HG02642 (cell line): ENCODE data around the gene CEP57L1.

ENCODE experiments used
- ATAC-seq: cut with Tn5 transposase; IDR thresholded peaks from one replicate; pipeline ENCODE4 v1.9.1; 2021; ENCODE audit warnings: mild to moderate bottlenecking; ENCODE audit not compliant: unreplicated experiment, poor library complexity

CEP57L1 gene

DNA sequence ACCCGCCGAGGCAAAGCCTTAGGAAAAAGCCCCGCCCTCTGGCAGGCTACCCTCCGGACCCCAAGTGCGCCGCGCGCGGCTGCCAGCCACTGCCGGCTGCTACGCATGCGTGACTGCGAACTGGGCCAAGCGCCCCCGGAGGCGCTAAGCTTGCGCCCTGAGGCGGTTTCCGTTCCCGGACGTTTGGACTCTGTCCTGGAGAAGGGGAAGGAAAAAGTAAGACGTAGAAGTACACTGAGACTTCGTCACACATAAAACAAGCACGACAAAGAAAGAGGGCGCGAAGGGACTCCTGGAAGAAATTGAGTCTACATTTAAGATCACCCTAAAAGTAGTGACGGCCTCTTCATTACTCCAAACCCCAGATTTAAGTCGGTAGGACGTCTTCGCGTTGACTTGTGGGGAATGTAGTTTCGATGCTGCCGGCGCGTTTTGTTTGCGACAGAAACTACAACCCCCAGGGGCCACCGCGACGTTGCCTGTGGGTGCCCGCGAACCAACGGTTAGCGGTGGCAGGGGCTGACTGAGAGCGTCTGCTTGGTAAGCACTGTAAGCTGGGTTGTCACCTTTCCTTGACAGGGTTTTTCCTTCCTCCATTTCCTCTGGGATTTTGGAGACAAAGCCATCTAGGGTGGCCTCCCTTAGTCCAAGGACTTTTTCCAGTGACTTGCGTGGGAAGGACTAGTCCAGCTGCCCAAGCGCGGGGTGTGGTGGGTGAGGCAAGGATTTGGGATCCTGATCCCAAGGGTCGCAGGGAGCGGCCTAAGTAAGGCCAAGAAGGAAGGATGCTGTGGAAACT lies at the start of gene CEP57L1:
TSS of gene CEP57L1 (plus strand) at position 472 of the 799 bp plus-strand sequence. CDS start 49,715 bp downstream, outside the sequence.
- ATAC-seq, result peak; percentile 75

DNA sequence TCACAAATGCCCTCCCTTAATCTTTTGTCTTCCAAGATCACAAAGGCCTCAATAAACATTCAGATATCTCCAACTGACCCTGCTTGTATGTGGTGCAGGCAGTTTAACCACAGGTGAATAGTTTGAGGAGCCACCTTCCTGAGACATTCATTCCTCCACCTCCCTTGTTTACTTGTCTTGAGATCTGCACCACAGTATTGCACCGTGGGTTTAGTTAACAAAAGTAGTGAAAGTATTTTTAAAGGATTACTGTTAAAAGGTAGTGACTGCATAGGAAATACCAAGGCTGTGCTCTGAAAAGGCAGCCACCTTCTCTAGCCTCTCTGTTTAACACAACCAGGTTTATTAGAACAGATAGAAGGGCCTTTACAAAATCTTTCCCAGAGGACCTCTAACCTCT lies 47.1 kb upstream of the CEP57L1 start:
- no peak for ATAC-seq

DNA sequence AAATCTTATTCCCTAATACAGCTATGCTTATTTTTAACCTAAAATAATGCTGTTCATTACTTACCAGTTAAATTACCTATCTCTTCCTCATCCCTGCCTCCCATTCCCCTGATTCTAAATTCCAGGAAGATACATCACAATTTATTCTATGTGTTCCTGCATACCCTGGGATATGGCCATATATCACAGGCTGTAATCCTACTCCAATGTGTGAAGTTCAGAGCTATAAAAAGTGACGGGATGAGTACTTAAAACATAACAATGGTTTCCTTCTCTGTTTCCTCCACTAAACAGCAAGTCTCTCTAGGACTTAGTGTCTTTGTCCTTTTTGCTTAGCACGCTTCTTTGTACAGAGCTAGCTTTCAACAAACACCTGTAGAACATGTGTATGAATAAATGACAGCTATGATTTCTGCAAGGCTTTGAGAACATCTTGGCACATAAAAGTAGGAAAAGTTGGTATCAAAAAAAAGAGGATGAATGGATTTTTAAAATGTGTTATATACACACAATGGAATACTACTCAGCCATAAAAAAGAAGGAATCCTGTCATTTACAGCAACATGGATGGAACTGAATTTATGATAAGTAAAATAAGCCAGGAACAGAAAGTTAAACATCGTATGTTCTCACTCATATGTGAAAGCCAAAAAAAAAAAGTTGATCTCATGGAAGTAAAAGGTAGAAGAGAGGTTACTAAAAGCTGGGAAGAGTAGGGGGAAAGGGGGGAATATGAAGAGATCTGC lies 46.5 kb upstream of the CEP57L1 start:
- ATAC-seq, result no peak

DNA sequence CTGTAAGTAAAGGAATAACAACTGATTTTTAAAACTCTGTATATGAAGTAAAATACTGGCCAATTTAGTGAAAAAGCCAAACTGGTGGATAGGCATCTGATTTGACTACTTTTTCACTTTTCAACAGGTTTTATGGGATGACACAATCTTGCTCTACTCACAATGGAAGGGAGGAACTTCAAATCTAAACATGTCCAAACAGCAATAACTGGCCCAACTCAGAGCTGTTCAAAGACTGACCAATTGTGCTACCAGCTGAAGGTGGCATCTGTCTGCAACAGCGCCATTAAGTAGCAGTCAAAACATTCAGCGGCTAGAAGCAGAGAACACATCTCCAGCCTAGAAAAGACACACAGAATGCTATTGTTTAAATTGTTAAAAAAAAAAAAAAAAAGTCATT lies 45.3 kb upstream of the CEP57L1 start:
- ATAC-seq, result no peak

DNA sequence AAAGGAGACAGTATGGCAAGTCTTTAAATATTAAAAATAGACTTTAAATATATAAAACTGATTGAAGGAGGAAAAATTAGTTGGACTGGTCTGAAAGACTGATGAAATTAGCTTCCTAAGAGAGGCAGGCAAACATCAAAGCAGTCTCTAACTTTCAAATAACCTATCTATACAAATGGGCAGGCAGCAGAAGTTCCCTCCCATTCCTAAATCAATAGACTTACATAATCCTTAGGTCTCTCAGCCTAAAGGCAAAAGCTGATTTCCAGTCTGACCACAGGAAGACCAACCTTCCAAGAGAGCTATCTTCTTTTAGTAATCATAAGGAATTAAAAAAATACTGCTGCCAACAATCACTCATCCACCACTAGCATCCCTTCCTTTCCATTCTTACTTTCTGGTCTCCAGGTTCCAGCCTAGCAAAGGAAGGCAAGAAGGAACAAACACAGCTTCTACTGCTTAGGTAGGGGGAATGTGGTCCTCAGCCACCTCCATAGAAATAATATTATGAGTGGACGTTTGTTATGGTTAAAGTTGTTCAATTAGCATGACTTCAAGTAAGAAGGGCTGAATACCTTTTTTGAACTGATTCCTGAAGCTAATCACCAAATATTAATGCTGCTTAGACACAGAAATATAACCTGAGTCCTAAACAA lies 44.7 kb upstream of the CEP57L1 start:
- ATAC-seq, result no peak

DNA sequence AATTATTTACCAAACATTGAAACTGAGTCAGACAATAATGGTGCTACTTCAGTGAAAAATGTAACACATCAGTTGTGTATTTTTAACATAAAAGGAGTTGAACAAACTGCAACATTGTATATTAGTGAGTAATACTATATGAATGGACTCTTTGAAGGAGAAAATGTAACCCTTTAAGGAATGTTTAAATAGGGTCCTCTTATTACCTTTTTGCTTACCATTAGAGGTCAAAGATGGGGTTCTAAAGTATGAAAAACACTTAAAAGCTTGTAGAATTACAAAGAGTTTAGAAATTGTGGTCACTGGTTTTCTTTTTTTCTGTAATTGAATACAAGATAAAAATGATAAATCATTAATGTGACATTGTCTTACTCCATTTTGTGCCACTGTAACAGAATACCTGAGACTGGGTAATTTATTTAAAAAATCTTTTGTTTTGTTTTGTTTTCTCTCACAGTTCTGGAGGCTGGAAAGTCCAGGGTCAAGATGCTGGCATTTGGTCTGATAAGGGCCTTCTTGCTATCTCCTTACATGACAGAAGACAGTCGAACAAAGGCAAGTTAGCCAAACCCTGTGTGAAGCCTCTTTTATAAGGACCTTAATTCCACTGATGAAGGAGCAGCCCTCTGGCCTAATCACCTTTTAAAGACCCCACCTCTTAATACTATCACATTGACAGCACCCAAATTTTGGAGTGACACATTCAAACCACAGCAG lies 43.8 kb upstream of the CEP57L1 start:
- no peak for ATAC-seq

DNA sequence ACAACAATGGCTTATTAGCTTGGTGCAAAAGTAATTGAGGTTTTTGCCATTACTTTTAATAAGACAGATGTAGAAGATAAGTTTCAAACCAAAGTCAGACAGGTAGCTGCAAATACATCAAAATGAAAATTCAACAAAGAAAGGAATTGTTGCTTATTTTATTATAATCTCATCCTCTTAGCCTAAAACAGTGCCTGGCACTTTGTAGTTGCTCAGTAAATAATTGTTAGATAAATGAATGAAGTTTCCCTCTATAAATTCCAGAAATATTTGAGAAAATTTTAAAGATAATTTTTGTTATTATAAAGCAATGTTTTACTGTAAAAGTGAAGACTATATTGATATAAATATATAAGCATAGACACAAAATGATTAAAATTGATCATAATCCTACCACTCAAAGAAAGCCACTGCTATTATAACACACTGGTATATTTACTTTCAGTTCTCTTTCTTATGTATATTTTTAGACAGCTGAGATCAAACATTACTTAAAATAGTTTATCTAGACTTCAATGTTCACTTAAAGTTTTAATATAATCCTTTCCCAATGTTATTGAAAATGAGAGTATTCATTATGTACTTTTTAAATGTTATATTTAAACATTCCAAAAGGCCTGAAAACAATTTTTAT lies 43.2 kb upstream of the CEP57L1 start:
- ATAC-seq, result no peak

DNA sequence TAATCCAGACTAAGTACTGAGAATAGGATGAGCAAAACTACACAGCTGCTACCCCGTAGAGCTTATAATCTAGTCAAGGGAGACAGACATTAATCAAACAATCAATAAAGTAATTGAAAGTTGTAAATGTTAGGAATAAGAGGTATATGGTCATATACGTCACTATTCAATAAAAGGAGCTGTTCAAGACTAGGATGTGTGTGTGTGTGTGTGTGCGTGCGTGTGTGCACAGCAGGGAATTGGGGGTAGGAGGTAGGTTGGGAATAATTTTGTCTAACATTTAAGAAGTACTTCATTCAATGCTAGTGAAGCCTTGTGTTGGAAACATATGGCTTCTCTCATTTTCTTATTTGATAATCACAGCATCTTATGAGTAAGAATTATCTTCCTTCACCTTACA lies 42.5 kb upstream of the CEP57L1 start:
- ATAC-seq, result no peak

DNA sequence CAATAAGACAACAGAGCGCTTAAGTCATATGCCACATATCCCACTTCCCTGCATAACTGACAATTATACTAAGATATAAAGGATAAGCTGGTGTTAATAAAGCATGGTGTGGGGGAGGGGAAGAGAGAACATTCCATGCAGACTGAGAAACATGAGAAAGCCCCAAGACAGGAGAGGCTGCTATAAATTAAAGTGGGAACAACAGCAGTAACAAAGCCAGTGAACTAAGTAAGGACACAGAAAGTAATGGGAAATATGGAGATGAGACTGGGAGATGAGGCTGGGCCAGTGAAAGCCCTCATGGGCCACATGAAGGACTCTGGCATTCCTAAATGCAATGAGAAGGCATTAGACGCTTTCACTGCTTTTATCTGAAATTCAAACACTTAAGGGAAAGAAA lies 42.0 kb upstream of the CEP57L1 start:
- no peak for ATAC-seq

DNA sequence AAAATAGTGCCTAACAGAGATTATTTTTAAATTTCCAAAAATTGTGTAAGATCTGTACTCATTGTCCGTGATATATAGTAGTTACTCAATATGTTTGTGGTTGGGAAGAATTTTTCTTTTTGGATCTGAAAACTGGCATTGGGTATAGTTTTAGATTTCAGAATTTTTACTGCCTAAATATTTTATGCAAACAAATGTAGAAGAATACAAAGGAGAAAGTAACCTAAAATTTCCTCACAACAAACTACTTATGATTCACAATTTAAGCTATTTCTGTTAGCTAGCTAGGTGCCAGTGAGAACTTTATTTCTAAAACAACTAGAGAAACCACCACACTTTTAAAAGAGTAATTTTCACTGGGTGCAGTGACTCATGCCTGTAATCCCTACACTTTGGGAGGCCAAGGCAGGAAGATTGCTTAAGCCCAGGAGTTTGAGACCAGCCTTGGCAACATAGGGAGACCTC lies 39.5 kb upstream of the CEP57L1 start:
- no peak for ATAC-seq

DNA sequence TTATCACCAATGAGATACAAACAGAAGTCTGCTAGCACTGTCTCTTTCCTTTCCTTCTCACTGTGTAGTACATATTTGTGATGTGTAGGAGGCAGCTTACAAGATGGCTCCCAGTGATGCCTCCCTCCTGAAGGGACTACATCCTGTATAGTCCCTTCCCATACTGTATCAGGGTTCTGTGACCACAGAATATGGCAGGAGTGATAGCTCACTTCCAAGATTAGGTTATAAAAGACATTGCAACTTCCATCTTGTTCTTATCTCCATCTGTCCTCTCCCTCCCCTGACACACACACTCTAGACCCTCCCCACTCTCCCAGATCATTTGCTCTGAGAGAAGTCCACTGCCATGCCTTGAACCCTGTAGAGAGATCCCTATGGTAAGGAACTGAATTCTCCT lies 38.6 kb upstream of the CEP57L1 start:
- ATAC-seq, result no peak

DNA sequence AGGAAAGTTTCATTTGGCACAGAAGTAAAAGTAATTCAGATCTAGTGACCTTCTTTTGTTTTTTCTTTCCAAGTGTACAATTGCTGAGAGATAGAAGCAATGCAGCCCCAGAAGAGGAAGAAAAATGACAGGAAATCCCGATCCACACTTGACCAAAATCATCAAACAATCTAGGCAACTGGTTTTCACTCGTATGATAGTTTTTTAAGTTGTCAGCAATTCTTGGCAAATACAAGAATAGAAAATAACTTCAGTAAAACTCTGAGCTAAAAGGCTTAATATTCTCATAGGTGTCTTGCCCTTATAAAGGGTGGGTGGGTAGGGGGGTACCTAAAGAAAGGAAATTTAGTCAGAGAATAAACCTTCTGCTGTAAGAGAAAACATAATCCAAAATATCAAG lies 36.7 kb upstream of the CEP57L1 start:
- ATAC-seq, result no peak

DNA sequence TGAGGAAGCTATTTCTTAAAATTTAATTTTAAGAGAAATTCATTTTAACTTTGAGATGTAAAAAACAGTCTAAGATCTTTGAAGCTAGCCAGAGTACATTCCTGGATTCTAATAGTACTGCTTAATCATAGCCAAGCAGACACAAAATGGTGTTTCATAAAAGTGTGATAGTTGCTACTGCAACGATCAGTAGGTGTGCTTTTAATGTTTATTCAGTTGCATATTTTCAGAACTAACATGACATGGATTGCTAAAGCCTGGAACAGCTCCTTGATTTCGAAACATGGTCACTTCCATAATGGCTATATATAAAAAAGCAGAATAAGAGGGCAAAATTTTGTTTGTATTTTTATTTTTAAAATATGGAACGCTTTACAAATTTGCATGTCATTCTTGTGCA lies 36.2 kb upstream of the CEP57L1 start:
- no peak for ATAC-seq

DNA sequence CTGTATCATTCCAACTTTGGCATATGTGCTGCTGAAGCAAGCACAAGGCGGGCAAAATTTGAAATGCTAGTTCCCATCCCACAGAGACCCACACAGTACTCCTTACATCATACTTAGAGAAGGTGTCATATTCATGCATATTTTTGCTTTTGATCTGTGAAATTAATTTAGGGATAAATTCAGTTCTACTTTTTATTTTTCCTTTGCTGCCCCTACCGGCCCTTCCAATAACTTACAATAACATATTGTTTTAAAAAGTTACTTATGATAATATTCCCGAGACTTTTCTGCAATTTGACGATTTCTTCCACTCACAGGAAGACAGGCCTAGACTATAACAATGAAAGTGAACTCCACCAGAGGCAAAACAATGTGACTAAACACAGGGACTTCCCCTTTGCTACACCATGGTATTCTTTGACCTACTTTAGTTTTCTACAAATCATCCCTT lies 35.7 kb upstream of the CEP57L1 start:
- ATAC-seq, result no peak

DNA sequence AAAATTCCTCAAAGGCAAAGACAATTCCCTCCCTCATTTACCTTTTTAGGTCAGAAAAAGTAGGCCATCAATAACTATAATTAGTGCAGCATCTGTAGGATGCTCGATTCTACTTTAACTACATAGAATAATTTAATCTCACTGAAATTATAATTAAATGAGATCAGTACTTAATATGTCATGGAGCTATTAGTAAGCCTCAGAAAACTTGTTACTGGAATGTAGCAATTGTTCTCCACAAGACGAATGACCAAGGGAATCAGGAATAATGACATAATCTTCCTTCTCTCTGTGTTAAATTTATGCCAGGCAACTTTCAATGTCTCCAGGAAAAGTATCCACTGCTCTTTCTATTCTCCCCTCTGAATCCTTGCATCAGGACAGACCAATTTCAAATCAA lies 34.7 kb upstream of the CEP57L1 start:
- ATAC-seq, result no peak

DNA sequence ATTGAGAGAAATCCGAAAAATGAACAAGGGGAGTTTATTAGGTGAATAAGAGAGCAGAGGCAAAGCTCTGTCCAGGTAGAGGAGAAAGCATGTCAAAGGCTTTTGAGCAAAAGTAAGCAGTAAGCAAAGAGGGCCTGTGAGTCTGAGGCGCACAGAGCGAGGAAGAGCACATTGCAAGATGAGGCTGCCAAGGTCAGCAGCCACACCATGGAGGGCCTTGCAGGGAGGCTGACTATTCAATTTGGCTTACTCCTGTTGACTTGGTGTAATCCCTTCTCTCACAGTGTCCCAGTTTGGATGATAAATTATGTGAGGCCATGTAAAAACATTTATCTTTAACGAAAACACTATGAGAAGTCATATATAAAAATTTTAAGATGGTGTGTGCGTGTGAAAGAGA lies 33.1 kb upstream of the CEP57L1 start:
- no peak for ATAC-seq

DNA sequence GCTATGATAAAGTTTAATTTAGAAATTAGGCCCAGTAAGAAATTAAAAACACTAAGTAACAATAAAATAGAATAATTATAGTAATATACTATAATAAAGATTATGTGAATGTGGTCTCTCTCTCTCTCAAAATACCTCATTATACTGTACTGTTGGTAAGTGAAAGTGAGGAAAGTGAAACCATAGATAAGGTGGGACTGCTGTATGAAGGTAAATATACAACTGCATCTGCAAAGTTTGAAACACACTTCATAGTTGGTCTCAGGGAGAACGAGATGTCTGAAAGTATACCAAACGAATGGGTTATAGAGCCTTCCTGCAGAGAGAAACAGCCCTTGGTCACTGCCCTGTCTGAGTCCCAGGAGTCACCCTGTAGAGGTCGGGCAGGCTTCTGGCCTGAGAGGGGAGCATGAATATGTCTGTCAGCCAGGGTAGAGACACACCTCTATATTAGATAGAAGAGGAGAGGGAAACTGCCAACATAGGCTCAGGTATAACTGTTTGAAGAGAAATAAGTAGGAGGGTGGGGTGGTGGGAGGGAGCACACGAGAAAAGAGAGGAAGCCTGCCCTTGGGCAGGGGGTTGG lies 32.4 kb upstream of the CEP57L1 start:
- ATAC-seq, result no peak

DNA sequence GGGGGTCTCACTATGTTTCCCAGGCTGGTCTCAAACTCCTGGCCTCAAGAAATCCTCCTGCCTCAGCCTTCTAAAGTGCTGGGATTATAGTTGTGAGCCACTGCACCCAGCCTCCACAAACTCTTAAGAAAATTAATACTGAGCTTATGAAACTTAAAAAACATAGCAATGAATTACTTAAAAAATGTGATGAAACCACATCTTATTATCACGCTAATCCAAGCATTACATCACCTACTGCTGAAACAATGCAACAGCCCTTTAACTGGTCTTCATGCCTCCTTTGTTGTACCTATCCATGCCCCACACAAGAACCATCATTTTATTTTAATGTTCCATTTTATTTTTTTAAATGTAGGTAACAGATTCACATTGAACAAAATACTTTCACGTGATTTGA lies 25.6 kb upstream of the CEP57L1 start:
- ATAC-seq, result no peak

DNA sequence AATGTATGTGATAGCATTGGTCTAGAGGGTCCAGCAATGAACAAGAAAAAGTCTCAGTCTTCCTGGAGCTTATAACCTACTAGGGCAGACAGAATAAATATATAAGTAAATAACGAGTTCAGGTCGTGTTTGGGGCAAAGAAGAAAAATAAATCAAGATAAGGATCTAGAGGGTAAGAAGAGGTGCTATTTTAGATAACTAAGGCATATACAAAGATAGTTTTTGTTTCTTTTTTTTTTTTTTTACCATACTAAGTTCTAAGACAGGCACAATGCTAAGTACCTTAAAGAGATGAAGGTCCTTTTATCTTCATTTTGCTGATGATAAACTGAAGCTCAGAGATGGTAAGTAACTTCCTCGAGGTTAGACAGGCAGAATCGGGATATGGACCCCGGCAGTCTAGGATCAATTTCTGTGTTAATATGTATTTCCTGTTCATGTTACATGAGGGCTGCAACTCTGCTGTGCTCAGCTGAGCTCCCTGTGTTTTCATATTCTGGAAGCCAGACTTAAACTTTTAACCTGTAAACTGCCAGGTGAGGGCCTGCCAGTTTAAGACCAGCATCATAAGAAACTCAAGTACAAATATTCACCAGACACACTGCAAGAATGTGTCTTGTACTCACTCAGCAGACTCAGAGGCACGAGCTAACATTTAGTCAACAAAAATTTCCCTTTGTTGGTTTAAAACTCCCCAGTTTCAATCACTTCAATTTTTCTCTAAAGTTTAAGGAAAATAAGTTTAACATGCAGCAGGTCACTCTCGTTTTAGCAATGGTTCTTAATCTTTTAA lies 24.0 kb upstream of the CEP57L1 start:
- ATAC-seq, result no peak
